Kidney (tissue), 14 donors: ENCODE data around the gene TENM4. TPM values are rescaled to one million over a fixed set of nuclear protein-coding genes. Genes with fewer than 3 reads are reported as not detected.

Source experiments
- DNase-seq, 5 donors: peaks; one replicate each; pipeline ENCODE4 v3.0.0-alpha.2; 2013 to 2020
- FAIRE-seq: peaks from 2 replicates; lab custom pipeline; 2012; peaks lifted over from hg19 to GRCh38; lab: Jason Lieb, UNC
- H3K27ac ChIP-seq, 2 donors: one replicate each; pipeline ENCODE4 v1.7.0; 2013; ENCODE audit warnings: low read depth in 2 of 2, low read length in 2 of 2, inconsistent platforms in 1 of 2
- H3K27me3 ChIP-seq: one replicate; pipeline ENCODE4 v1.7.1; 2013; ENCODE audit warnings: low read length, inconsistent platforms; ENCODE audit not compliant: control insufficient read depth, insufficient read depth
- H3K36me3 ChIP-seq, 3 donors: one replicate each; pipeline versions ENCODE4 v1.7.0 to v1.7.1; 2013; ENCODE audit warnings: low read length in 3 of 3, control low read depth in 1 of 3, inconsistent platforms in 1 of 3; ENCODE audit not compliant: insufficient read depth in 3 of 3, control insufficient read depth in 2 of 3
- H3K4me1 ChIP-seq, 3 donors: one replicate each; pipeline versions ENCODE4 v1.7.0 to v1.7.1; 2013; ENCODE audit warnings: low read length in 3 of 3, inconsistent platforms in 1 of 3, low read depth in 1 of 3; ENCODE audit not compliant: control insufficient read depth in 2 of 3, insufficient read depth in 2 of 3
- H3K4me3 ChIP-seq, 3 donors: one replicate each; pipeline versions ENCODE4 v1.7.0 to v1.8.1; 2013; ENCODE audit warnings: low read length in 3 of 3, control low read depth in 1 of 3, inconsistent platforms in 1 of 3
- H3K9ac ChIP-seq, 3 donors: one replicate each; pipeline versions ENCODE4 v1.7.0 to v1.7.1; 2013; ENCODE audit warnings: low read length in 3 of 3, control low read depth in 1 of 3, inconsistent platforms in 1 of 3
- H3K9me3 ChIP-seq, 3 donors: one replicate each; pipeline versions ENCODE4 v1.7.0 to v1.7.1; 2013; ENCODE audit warnings: low read length in 3 of 3, control low read depth in 1 of 3, inconsistent platforms in 1 of 3; ENCODE audit not compliant: control insufficient read depth in 2 of 3, insufficient read depth in 1 of 3
- intact Hi-C: fragments of 100-400 bp; cut with DNase I; formaldehyde crosslinking; loops from one replicate; pipeline ENCODE4 v1.11.1; 2022
- polyA plus RNA-seq: library from polyadenylated mRNA; stranded (reverse); fragments of 350-450 nt; fragmentation: Illumina TruSeq; extraction: RNeasy Lipid Tissue Mini Kit (QIAGEN cat#74804); gene quantifications from one replicate; pipeline ENCODE4 v1.2.3, GENCODE V29; 2014; ENCODE audit warnings: low read depth, low replicate concordance; ENCODE audit not compliant: insufficient read depth
- total RNA-seq: library from RNA; stranded (reverse); fragmentation: NEBNext Ultra II Directional; extraction: Animal tissue kit (Norgen Biotek cat#: 25700); gene quantifications from one replicate; pipeline ENCODE4 v1.2.1, GENCODE V29; 2021
- TF ChIP-seq, protein P1 (sequence below): IDR thresholded peaks from 3 replicates; pipeline ENCODE4 v1.5.1; 2012; ENCODE audit warnings: mild to moderate bottlenecking, moderate library complexity, borderline replicate concordance; ENCODE audit not compliant: insufficient read depth; ENCODE audit errors: extremely low read depth
- donor health status: control.
- donor health status: control.
- donor health status: control.
- donor health status: control.
- donor health status: control.
- donor health status: DM: yes; HTN: yes; CAD: no.
- donor health status: Normal renal cell carcinoma (clear cell type).

Gene TENM4
- total and polyA plus RNA-seq, 2 donors from 2014 or later: 0.34 to 31.0 TPM

DNA sequence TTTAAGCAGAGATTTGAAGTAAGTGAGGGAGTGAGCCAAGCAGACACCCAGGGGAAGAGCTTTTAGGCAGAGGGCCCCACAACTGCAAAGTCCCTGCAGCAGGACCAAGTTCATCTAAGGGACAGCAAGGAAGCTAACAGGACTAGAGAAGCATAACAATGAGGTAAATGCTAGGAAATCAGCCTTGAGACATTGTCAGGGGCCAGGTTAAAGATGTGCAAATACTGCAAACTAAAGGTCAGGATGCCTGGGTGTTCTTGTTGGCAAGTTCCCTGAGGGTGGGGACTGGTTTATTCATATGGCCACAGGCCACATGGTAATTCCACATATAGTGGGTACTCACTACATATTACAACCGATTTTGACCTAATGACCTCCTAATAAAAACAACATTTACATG, 467.0 kb downstream of the TENM4 start:
- TF ChIP-seq, protein P1, sequence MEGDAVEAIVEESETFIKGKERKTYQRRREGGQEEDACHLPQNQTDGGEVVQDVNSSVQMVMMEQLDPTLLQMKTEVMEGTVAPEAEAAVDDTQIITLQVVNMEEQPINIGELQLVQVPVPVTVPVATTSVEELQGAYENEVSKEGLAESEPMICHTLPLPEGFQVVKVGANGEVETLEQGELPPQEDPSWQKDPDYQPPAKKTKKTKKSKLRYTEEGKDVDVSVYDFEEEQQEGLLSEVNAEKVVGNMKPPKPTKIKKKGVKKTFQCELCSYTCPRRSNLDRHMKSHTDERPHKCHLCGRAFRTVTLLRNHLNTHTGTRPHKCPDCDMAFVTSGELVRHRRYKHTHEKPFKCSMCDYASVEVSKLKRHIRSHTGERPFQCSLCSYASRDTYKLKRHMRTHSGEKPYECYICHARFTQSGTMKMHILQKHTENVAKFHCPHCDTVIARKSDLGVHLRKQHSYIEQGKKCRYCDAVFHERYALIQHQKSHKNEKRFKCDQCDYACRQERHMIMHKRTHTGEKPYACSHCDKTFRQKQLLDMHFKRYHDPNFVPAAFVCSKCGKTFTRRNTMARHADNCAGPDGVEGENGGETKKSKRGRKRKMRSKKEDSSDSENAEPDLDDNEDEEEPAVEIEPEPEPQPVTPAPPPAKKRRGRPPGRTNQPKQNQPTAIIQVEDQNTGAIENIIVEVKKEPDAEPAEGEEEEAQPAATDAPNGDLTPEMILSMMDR: no peak
- H3K9me3 ChIP-seq: peaks cover 0 to 2% (median 0%) of the 10 kb centered on the region in 3 donors
- H3K27me3 ChIP-seq: no peaks in the 10 kb centered on the region
- intact Hi-C loops: no loop called here
- no peak overlapping the region for H3K4me3 ChIP-seq
- H3K4me1 ChIP-seq: no peaks in the 10 kb centered on the region
- DNase-seq (no peak), FAIRE-seq (no peak)
- H3K9ac ChIP-seq: no peak overlapping the region
- no peaks in the 10 kb centered on the region for H3K36me3 ChIP-seq
- H3K27ac ChIP-seq: no peak overlapping the region

DNA sequence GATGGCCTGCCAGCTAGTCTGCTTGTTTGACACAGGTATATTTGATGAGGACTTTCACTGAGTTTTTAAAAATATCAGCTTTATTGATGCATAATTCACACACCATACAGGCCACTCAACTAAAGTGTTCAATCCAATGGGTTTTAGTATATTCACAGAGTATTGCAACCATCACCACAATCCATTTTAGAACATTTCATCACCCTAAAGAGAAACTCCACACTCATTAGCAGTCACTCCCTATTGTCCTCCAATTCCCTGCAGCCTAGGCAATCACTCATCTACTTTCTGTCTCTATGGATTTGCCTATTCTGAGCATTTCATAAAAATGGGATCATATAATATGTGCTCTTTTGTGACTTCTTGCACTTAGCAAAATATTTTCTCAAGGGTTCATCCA, 468.2 kb downstream of the TENM4 start:
- intact Hi-C loops: no loop called here
- FAIRE-seq (no peak), DNase-seq (no peak)
- Histone ChIP-seq H3K36me3 (no peaks in the 10 kb centered on the region), H3K27me3 (no peaks in the 10 kb centered on the region), H3K27ac (no peak overlapping the region), H3K4me3 (no peak overlapping the region), H3K9ac (no peak overlapping the region), H3K4me1 (no peaks in the 10 kb centered on the region), H3K9me3 (peaks cover 0 to 2% (median 0%) of the 10 kb centered on the region in 3 donors)
- TF ChIP-seq, protein P1: no peak

DNA sequence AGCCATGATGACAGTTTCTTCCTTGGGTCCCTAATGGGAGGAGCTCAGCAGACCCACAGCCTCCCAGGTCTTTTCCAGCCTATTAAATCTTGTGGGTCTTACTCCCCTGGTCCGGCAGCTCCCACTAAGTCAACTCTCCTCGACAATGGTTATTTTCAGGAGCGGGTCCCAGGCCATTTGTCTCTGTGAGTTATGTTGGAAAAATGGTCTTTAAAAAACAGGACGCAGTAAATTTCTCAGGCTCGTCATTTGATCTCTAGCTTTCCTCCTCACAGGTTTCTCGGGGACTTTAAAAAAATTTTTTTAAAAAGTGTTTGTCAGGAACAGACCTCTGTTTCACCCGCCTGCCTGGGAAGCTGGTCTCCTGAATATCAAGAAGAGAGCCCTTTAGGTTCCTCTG, 468.7 kb downstream of the TENM4 start:
- intact Hi-C loops: no loop called here
- DNase-seq: peak in 2 of 5 donors; percentile 66 to 72
- H3K27me3 ChIP-seq: no peaks in the 10 kb centered on the region
- H3K27ac ChIP-seq: no peak overlapping the region
- TF ChIP-seq, protein P1: no peak
- no peak overlapping the region for H3K9ac ChIP-seq
- H3K4me3 ChIP-seq: no peak overlapping the region
- no peaks in the 10 kb centered on the region for H3K4me1 ChIP-seq
- no peaks in the 10 kb centered on the region for H3K36me3 ChIP-seq
- no peak for FAIRE-seq
- peaks cover 0 to 2% (median 0%) of the 10 kb centered on the region in 3 donors for H3K9me3 ChIP-seq

DNA sequence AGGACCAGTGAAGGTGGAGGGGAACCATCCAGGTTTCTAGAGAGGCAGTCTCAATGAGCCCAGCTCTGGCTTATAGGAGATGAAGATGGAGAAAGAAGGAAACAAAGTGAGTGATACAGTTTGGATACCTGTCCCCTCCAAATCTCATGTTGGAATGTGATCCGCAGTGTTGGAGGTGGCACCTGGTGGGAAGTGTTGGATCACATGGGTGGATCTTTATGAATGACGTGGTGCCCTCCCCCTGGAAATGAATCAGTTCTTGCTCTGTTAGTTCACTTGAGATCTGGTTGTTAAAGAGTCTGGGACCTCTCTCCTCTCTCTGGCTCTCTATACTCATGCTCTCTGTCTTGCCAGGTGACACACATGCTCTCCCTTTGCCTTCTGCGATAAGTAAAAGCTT, 473.0 kb downstream of the TENM4 start:
- Histone ChIP-seq H3K4me1 (peaks cover 0 to 6% (median 0%) of the 10 kb centered on the region in 3 donors), H3K9me3 (no peaks in the 10 kb centered on the region), H3K27ac (no peak overlapping the region), H3K27me3 (no peaks in the 10 kb centered on the region), H3K36me3 (no peaks in the 10 kb centered on the region), H3K9ac (no peak overlapping the region), H3K4me3 (no peak overlapping the region)
- intact Hi-C loops: no loop called here
- DNase-seq: no peak
- no peak for FAIRE-seq
- TF ChIP-seq, protein P1: no peak
